Adrenal gland (tissue), 5 donors: Measurements from ENCODE around the gene NEUROG2.

Experiments used
- POLR2A ChIP-seq, 2 donors: fragments of 450-650 bp; IDR thresholded peaks; one replicate each; pipeline ENCODE4 v1.6.1; 2017; ENCODE audit warnings: antibody characterized with exemption in 2 of 2, mild to moderate bottlenecking in 2 of 2, moderate library complexity in 1 of 2
- TF ChIP-seq, protein P1 (sequence below), 6 experiments: fragments of 450-650 bp in 4 of 6; fragments of 200-600 bp in 2 of 6; sonication (generic) in 1 of 6; IDR thresholded peaks; 1 replicate in 5 of 6; 2 replicates in 1 of 6; pipeline versions ENCODE4 v1.5.1 to v1.8.0; 2016 to 2021; ENCODE audit warnings: antibody characterized with exemption in 6 of 6, mild to moderate bottlenecking in 2 of 6, moderate library complexity in 1 of 6
- donor health status: DM: no; HTN: no; CAD: no.

GRCh38 chr4:112504807-112505206, 11.2 kb downstream of the NEUROG2 start:
- TF ChIP-seq, protein P1, sequence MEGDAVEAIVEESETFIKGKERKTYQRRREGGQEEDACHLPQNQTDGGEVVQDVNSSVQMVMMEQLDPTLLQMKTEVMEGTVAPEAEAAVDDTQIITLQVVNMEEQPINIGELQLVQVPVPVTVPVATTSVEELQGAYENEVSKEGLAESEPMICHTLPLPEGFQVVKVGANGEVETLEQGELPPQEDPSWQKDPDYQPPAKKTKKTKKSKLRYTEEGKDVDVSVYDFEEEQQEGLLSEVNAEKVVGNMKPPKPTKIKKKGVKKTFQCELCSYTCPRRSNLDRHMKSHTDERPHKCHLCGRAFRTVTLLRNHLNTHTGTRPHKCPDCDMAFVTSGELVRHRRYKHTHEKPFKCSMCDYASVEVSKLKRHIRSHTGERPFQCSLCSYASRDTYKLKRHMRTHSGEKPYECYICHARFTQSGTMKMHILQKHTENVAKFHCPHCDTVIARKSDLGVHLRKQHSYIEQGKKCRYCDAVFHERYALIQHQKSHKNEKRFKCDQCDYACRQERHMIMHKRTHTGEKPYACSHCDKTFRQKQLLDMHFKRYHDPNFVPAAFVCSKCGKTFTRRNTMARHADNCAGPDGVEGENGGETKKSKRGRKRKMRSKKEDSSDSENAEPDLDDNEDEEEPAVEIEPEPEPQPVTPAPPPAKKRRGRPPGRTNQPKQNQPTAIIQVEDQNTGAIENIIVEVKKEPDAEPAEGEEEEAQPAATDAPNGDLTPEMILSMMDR (IDR thresholded peaks at IDR 0.05): no peak
- no peak for TF ChIP-seq POLR2A (IDR thresholded peaks at IDR 0.05)
